ENCODE measurements around the gene CNTN4. TPM values are rescaled to one million over a fixed set of nuclear protein-coding genes. Genes with fewer than 3 reads are reported as not detected.

CNTN4 gene
- total and polyA plus RNA-seq, 4 donors = 15.8 to 228 (median 41.2) TPM

GRCh38 chr3:2317521-2317920 lies 218.9 kb downstream of the CNTN4 start:
- WGBS, 2 donors = 78 to 81% methylated on average over 7 of the region's 7 CpGs
- DNase-seq = no peak
- intact Hi-C loops (cut with DNase I) = no loop called here
- no peak for ATAC-seq (ENCODE audit: low FRiP score)
- Histone ChIP-seq H3K4me1 (ENCODE audit: control insufficient read depth in 1 of 2, insufficient read depth in 2 of 2, low read length in 2 of 2) (no peaks in the 10 kb centered on the region), H3K27me3 (ENCODE audit: control insufficient read depth in 1 of 2, insufficient read depth in 2 of 2, low read length in 1 of 2) (no peaks in the 10 kb centered on the region), H3K4me3 (ENCODE audit: low read length in 2 of 2) (no peak overlapping the region), H3K27ac (ENCODE audit: low read depth in 1 of 2, low read length in 2 of 2) (no peak overlapping the region), H3K36me3 (ENCODE audit: control insufficient read depth in 1 of 2, insufficient read depth in 2 of 2, low read length in 1 of 2) (no peaks in the 10 kb centered on the region), H3K9me3 (ENCODE audit: control insufficient read depth, low read length) (no peaks in the 10 kb centered on the region)

- DNase-seq (no peak), ATAC-seq (ENCODE audit: low FRiP score) (no peak)
- no peaks in the 10 kb centered on the region for H3K4me1 ChIP-seq (ENCODE audit: control insufficient read depth in 1 of 2, insufficient read depth in 2 of 2, low read length in 2 of 2)
- no peaks in the 10 kb centered on the region for H3K36me3 ChIP-seq (ENCODE audit: control insufficient read depth in 1 of 2, insufficient read depth in 2 of 2, low read length in 1 of 2)
- no peaks in the 10 kb centered on the region for H3K27me3 ChIP-seq (ENCODE audit: control insufficient read depth in 1 of 2, insufficient read depth in 2 of 2, low read length in 1 of 2)
- intact Hi-C loops (cut with DNase I) = no loop called here
- 85 to 89% methylated on average over 3 of the region's 3 CpGs for WGBS, 2 donors
- H3K9me3 ChIP-seq (ENCODE audit: control insufficient read depth, low read length) = no peaks in the 10 kb centered on the region
- no peak overlapping the region for H3K27ac ChIP-seq (ENCODE audit: low read depth in 1 of 2, low read length in 2 of 2)
- H3K4me3 ChIP-seq (ENCODE audit: low read length in 2 of 2) = no peak overlapping the region
Observed at GRCh38 chr3:2334921-2335320, 236.3 kb downstream of the CNTN4 start.

GRCh38 chr3:2343031-2343682 lies 244.5 kb downstream of the CNTN4 start:
- intact Hi-C loops (cut with DNase I) = no loop called here
- no peak overlapping the region for H3K27ac ChIP-seq (ENCODE audit: low read depth in 1 of 2, low read length in 2 of 2)
- no peaks in the 10 kb centered on the region for H3K4me1 ChIP-seq (ENCODE audit: control insufficient read depth in 1 of 2, insufficient read depth in 2 of 2, low read length in 2 of 2)
- 90 to 92% methylated on average over 5 of the region's 5 CpGs for whole genome bisulfite sequencing, 2 donors
- ATAC-seq (ENCODE audit: low FRiP score) (no peak), DNase-seq (no peak)
- H3K36me3 ChIP-seq (ENCODE audit: control insufficient read depth in 1 of 2, insufficient read depth in 2 of 2, low read length in 1 of 2) = peaks cover 2 to 3% of the 10 kb centered on the region in 2 donors
- H3K4me3 ChIP-seq (ENCODE audit: low read length in 2 of 2) = no peak overlapping the region
- no peaks in the 10 kb centered on the region for H3K9me3 ChIP-seq (ENCODE audit: control insufficient read depth, low read length)
- no peaks in the 10 kb centered on the region for H3K27me3 ChIP-seq (ENCODE audit: control insufficient read depth in 1 of 2, insufficient read depth in 2 of 2, low read length in 1 of 2)

- 96 to 97% methylated on average over 28 of the region's 28 CpGs for WGBS, 2 donors
- intact Hi-C loops (cut with DNase I) = no loop called here
- Histone ChIP-seq H3K4me3 (ENCODE audit: low read length in 2 of 2) (no peak overlapping the region), H3K27ac (ENCODE audit: low read depth in 1 of 2, low read length in 2 of 2) (no peak overlapping the region), H3K36me3 (ENCODE audit: control insufficient read depth in 1 of 2, insufficient read depth in 2 of 2, low read length in 1 of 2) (no peaks in the 10 kb centered on the region), H3K27me3 (ENCODE audit: control insufficient read depth in 1 of 2, insufficient read depth in 2 of 2, low read length in 1 of 2) (no peaks in the 10 kb centered on the region), H3K4me1 (ENCODE audit: control insufficient read depth in 1 of 2, insufficient read depth in 2 of 2, low read length in 2 of 2) (peaks cover 3 to 9% of the 10 kb centered on the region in 2 donors), H3K9me3 (ENCODE audit: control insufficient read depth, low read length) (no peaks in the 10 kb centered on the region)
- no peak for ATAC-seq (ENCODE audit: low FRiP score)
- DNase-seq = no peak
Observed at GRCh38 chr3:2352134-2352762, 253.6 kb downstream of the CNTN4 start.

GRCh38 chr3:2354702-2355101 lies 256.0 kb downstream of the CNTN4 start:
- DNase-seq (no peak), ATAC-seq (ENCODE audit: low FRiP score) (peak; percentile 73)
- intact Hi-C loops (cut with DNase I) = no loop called here
- no peaks in the 10 kb centered on the region for H3K36me3 ChIP-seq (ENCODE audit: control insufficient read depth in 1 of 2, insufficient read depth in 2 of 2, low read length in 1 of 2)
- no peaks in the 10 kb centered on the region for H3K27me3 ChIP-seq (ENCODE audit: control insufficient read depth in 1 of 2, insufficient read depth in 2 of 2, low read length in 1 of 2)
- WGBS, 2 donors = 3% methylated on average over 1 of the region's 1 CpG
- peak overlapping the region in 1 of 2 donors; percentile 57 for H3K27ac ChIP-seq (ENCODE audit: low read depth in 1 of 2, low read length in 2 of 2)
- H3K4me1 ChIP-seq (ENCODE audit: control insufficient read depth in 1 of 2, insufficient read depth in 2 of 2, low read length in 2 of 2) = peaks cover 3 to 9% of the 10 kb centered on the region in 2 donors
- no peaks in the 10 kb centered on the region for H3K9me3 ChIP-seq (ENCODE audit: control insufficient read depth, low read length)
- no peak overlapping the region for H3K4me3 ChIP-seq (ENCODE audit: low read length in 2 of 2)

GRCh38 chr3:2356298-2356950 lies 257.8 kb downstream of the CNTN4 start:
- intact Hi-C loops (cut with DNase I) = no loop called here
- Histone ChIP-seq H3K9me3 (ENCODE audit: control insufficient read depth, low read length) (no peaks in the 10 kb centered on the region), H3K27ac (ENCODE audit: low read depth in 1 of 2, low read length in 2 of 2) (no peak overlapping the region), H3K4me1 (ENCODE audit: control insufficient read depth in 1 of 2, insufficient read depth in 2 of 2, low read length in 2 of 2) (peaks cover 3 to 9% of the 10 kb centered on the region in 2 donors), H3K36me3 (ENCODE audit: control insufficient read depth in 1 of 2, insufficient read depth in 2 of 2, low read length in 1 of 2) (no peaks in the 10 kb centered on the region), H3K27me3 (ENCODE audit: control insufficient read depth in 1 of 2, insufficient read depth in 2 of 2, low read length in 1 of 2) (no peaks in the 10 kb centered on the region), H3K4me3 (ENCODE audit: low read length in 2 of 2) (no peak overlapping the region)
- no peak for ATAC-seq (ENCODE audit: low FRiP score)
- WGBS, 2 donors = 83 to 85% methylated on average over 3 of the region's 3 CpGs
- DNase-seq = no peak

GRCh38 chr3:2360815-2361214 lies 262.1 kb downstream of the CNTN4 start:
- Histone ChIP-seq H3K9me3 (ENCODE audit: control insufficient read depth, low read length) (no peaks in the 10 kb centered on the region), H3K4me1 (ENCODE audit: control insufficient read depth in 1 of 2, insufficient read depth in 2 of 2, low read length in 2 of 2) (peaks cover 1 to 2% of the 10 kb centered on the region in 2 donors), H3K36me3 (ENCODE audit: control insufficient read depth in 1 of 2, insufficient read depth in 2 of 2, low read length in 1 of 2) (no peaks in the 10 kb centered on the region), H3K27ac (ENCODE audit: low read depth in 1 of 2, low read length in 2 of 2) (no peak overlapping the region), H3K27me3 (ENCODE audit: control insufficient read depth in 1 of 2, insufficient read depth in 2 of 2, low read length in 1 of 2) (no peaks in the 10 kb centered on the region), H3K4me3 (ENCODE audit: low read length in 2 of 2) (no peak overlapping the region)
- DNase-seq (no peak), ATAC-seq (ENCODE audit: low FRiP score) (no peak)
- intact Hi-C loops (cut with DNase I) = no loop called here
- 95 to 98% methylated on average over 2 of the region's 2 CpGs for WGBS, 2 donors

GRCh38 chr3:2362122-2362521 lies 263.5 kb downstream of the CNTN4 start:
- Histone ChIP-seq H3K4me1 (ENCODE audit: control insufficient read depth in 1 of 2, insufficient read depth in 2 of 2, low read length in 2 of 2) (no peaks in the 10 kb centered on the region), H3K27ac (ENCODE audit: low read depth in 1 of 2, low read length in 2 of 2) (no peak overlapping the region), H3K36me3 (ENCODE audit: control insufficient read depth in 1 of 2, insufficient read depth in 2 of 2, low read length in 1 of 2) (no peaks in the 10 kb centered on the region), H3K27me3 (ENCODE audit: control insufficient read depth in 1 of 2, insufficient read depth in 2 of 2, low read length in 1 of 2) (no peaks in the 10 kb centered on the region), H3K4me3 (ENCODE audit: low read length in 2 of 2) (no peak overlapping the region), H3K9me3 (ENCODE audit: control insufficient read depth, low read length) (no peaks in the 10 kb centered on the region)
- ATAC-seq (ENCODE audit: low FRiP score) = no peak
- 98% methylated on average over 6 of the region's 6 CpGs for WGBS, 2 donors
- DNase-seq = no peak
- intact Hi-C loops (cut with DNase I) = no loop called here

- 81 to 82% methylated on average over 2 of the region's 2 CpGs for WGBS, 2 donors
Observed at GRCh38 chr3:2363854-2364253, 265.2 kb downstream of the CNTN4 start.

More at GRCh38 chr3:2363854-2364253, 265.2 kb downstream of the CNTN4 start:
- ATAC-seq (ENCODE audit: low FRiP score) = no peak
- no peaks in the 10 kb centered on the region for H3K27me3 ChIP-seq (ENCODE audit: control insufficient read depth in 1 of 2, insufficient read depth in 2 of 2, low read length in 1 of 2)
- no peak overlapping the region for H3K27ac ChIP-seq (ENCODE audit: low read depth in 1 of 2, low read length in 2 of 2)
- H3K4me1 ChIP-seq (ENCODE audit: control insufficient read depth in 1 of 2, insufficient read depth in 2 of 2, low read length in 2 of 2) = no peaks in the 10 kb centered on the region
- intact Hi-C loops (cut with DNase I) = no loop called here
- DNase-seq = no peak
- H3K36me3 ChIP-seq (ENCODE audit: control insufficient read depth in 1 of 2, insufficient read depth in 2 of 2, low read length in 1 of 2) = no peaks in the 10 kb centered on the region
- H3K4me3 ChIP-seq (ENCODE audit: low read length in 2 of 2) = no peak overlapping the region
- no peaks in the 10 kb centered on the region for H3K9me3 ChIP-seq (ENCODE audit: control insufficient read depth, low read length)

Measured in aorta (tissue), 5 donors.